GM12891 (cell line): ENCODE results near the gene RFTN2.

Experiments used
- DNase-seq: peaks from one replicate; pipeline ENCODE4 v3.0.0; 2011; ENCODE audit warnings: low spot score; ENCODE audit not compliant: insufficient read length
- FAIRE-seq: peaks from 2 replicates; lab custom pipeline; 2011; peaks lifted over from hg19 to GRCh38; lab: Jason Lieb, UNC
- PAX5 ChIP-seq: IDR thresholded peaks from 2 replicates; pipeline ENCODE4 v1.6.1; 2011; ENCODE audit warnings: low read length, moderate library complexity, mild to moderate bottlenecking; ENCODE audit not compliant: insufficient read depth, severe bottlenecking
- POLR2A ChIP-seq: IDR thresholded peaks from 2 replicates; pipeline ENCODE4 v1.6.1; 2011; ENCODE audit warnings: low read depth, low read length, control low read depth
- POLR2AphosphoS5 ChIP-seq: IDR thresholded peaks from 2 replicates; pipeline ENCODE4 v1.6.1; 2011; ENCODE audit warnings: low read depth, low read length, control low read depth
- POU2F2 ChIP-seq: IDR thresholded peaks from 2 replicates; pipeline ENCODE4 v1.6.1; 2011; ENCODE audit warnings: low read depth, mild to moderate bottlenecking, control low read depth, low read length, moderate library complexity
- SPI1 ChIP-seq: IDR thresholded peaks from 2 replicates; pipeline ENCODE4 v1.6.1; 2011; ENCODE audit warnings: low read depth, low read length, control low read depth
- TAF1 ChIP-seq: IDR thresholded peaks from 2 replicates; pipeline ENCODE4 v1.6.1; 2011; ENCODE audit warnings: low read depth, low read length, control low read depth

The RFTN2 gene

DNA sequence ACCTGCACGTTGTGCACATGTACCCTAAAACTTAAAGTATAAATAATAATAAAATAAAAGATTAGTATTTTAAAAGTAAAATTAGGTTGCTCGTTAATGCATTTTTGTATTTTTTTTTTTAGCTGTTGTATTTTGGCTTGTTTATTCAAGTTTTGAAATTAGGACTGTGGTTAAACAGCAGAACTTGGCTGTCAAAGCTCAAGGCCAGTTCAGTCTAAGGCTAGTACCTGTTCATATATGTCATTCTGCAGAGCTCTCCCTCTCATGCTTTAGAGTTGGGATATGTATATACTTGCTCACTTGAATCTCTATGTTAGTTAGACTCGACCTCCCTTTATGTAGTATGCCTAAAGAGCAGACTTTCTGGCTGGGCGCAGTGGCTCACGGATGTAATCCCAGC, 126.8 kb downstream of the RFTN2 start:
- TF ChIP-seq SPI1 (no peak), POLR2AphosphoS5 (no peak), PAX5 (no peak), POU2F2 (no peak), POLR2A (no peak), TAF1 (no peak)
- FAIRE-seq, result no peak
- DNase-seq, result no peak

DNA sequence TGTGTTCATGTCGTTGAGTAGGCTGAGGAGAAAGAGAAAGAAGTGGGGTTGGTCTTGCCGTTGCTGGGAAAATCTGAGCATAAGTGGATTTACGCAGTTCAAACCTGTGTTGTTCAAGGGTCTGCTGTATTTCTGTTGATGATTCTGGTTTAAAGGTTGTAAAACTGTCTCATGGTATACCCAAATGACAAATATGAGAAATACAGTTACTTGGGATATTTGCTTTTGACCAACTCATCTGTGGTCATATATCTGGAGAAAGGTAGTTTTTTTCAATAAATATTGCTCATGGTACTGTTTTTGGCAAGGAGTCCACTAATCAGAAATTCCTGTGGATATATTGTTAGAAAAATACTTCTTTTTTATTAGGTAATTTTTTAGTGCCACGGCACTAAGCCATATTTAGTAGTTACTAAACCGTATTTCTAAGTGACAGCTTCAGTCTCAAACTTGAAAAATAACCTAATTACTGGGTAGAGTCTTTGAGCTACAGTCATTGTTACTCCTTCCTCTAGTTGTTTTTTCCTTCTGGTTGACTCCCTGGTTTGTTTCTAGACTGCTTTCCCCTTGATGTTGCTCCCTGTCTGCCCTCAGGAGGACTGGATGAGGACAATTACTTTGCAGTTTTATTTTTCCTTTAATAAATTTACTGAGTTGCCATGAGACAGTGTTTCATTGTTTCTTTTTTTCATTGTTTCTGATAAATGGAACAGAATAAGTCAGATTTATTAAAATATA, 128.1 kb downstream of the RFTN2 start:
- no peak for FAIRE-seq
- DNase-seq, result no peak
- no peak for TF ChIP-seq POLR2A
- TF ChIP-seq PAX5, result no peak
- no peak for TF ChIP-seq POLR2AphosphoS5
- no peak for TF ChIP-seq POU2F2
- no peak for TF ChIP-seq TAF1
- no peak for TF ChIP-seq SPI1

DNA sequence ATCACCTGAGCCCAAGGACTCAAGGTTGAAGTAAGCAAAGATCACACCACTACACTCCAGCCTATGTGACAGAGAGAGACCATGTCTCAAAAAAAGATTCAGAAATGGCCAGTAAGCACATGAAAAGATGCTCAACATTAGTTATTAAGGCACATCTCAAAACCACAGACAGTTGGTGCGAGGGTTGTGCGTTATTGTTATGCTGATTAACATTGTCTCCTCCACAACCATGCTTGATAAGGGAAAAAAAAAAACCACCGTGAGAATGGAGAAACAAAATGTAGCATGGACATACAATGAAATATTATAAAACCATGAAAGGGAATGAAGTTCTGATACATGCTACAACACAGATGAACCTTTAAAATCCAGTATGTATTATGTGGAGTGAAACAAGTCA, 132.2 kb downstream of the RFTN2 start:
- DNase-seq (no peak), FAIRE-seq (no peak)
- TF ChIP-seq POU2F2, result no peak
- TF ChIP-seq PAX5, result no peak
- TF ChIP-seq SPI1, result no peak
- no peak for TF ChIP-seq TAF1
- no peak for TF ChIP-seq POLR2AphosphoS5

DNA sequence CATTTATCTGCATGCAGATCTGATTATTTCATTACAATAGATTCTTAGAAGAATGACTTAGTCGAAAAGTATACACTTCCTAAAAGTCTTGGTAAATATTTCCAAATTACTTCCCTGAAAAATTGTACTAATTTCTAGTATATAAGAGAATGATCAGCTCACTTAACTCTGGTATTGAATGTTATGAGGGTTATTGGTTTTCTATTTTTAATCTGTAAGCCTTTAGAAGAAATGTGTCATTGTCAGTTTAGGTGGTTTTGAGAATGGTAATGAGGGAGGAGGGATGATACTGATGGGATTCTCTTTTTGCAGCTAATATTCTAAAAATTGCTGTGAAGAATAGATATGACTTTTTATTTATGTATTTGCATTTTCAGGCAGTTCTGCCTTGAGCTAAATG, 135.7 kb downstream of the RFTN2 start:
- DNase-seq, result no peak
- FAIRE-seq, result no peak
- no peak for TF ChIP-seq SPI1
- no peak for TF ChIP-seq TAF1
- TF ChIP-seq POLR2AphosphoS5, result no peak
- TF ChIP-seq POLR2A, result no peak

DNA sequence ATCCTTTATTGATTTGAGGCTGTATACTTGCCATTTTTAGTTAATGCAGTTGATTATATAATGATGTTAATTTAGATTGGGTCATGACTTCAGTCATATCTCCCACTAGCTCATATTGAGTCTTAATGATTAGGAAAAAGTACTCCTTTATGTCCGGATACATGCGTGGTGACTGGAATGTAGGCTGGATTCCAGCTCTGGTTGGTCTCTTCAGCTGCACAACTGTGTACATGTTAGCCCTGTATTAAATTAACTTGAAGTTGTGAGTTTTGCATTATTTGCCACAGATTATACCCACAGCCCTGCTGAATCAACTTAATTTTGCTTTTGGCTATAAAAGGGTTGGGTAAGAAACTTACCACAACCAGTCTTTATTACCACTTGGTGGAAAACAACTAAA, 137.0 kb downstream of the RFTN2 start:
- TF ChIP-seq POLR2AphosphoS5 (no peak), POLR2A (no peak), TAF1 (no peak), POU2F2 (no peak)
- FAIRE-seq (no peak), DNase-seq (no peak)
